ENCODE measurements around the gene RET. TPM values are rescaled to one million over a fixed set of nuclear protein-coding genes. Genes with fewer than 3 reads are reported as not detected.

RET gene
- total RNA-seq, 4 donors from 2014 or later, result 0.51 to 1.2 (median 0.62) TPM

DNA sequence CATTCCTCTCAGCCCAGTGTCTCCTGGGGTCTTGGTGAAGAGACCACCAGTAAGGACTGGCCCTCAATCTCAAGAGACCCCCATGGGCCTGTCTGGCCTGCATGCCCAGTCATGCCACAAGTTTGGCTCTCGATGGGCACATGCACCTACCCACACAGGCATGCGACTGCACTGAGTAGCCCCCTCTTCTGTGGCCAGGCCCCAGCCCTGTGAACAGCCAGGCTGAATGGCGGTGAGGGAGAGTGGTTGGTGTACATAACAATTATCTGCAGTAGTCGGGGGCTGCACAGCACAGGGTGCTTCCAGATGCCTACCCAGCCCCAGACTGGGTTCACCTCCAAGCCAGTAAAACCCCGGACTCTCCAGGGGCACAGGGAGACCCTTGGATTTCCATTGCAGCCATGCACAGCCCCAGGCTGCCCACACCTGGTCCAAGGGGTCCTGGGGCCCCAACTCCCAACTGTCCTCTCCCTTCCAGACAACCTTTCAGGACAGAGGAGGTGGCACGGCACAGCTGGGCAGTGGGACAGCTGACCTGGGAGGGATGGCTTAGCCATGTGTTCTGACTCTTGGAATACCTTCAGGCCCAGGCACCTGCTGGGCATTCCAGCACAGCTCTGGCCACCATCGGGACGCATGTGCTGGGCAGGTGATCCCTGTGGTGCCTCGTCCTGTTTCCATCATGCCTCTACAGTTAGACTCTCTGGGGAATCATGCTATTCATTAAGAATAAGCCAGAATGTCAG lies 40.3 kb downstream of the RET start:
- no peak for ATAC-seq
- TF ChIP-seq POLR2A (IDR thresholded peaks at IDR 0.05), result no peak
- TF ChIP-seq, protein P1, sequence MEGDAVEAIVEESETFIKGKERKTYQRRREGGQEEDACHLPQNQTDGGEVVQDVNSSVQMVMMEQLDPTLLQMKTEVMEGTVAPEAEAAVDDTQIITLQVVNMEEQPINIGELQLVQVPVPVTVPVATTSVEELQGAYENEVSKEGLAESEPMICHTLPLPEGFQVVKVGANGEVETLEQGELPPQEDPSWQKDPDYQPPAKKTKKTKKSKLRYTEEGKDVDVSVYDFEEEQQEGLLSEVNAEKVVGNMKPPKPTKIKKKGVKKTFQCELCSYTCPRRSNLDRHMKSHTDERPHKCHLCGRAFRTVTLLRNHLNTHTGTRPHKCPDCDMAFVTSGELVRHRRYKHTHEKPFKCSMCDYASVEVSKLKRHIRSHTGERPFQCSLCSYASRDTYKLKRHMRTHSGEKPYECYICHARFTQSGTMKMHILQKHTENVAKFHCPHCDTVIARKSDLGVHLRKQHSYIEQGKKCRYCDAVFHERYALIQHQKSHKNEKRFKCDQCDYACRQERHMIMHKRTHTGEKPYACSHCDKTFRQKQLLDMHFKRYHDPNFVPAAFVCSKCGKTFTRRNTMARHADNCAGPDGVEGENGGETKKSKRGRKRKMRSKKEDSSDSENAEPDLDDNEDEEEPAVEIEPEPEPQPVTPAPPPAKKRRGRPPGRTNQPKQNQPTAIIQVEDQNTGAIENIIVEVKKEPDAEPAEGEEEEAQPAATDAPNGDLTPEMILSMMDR (IDR thresholded peaks at IDR 0.05 in 4 of 5, conservative IDR thresholded peaks at IDR 0.05 in 1 of 5), result no peak
- Histone ChIP-seq H3K4me1 (no peaks in the 10 kb centered on the region), H3K27ac (no peak overlapping the region), H3K4me3 (no peak overlapping the region), H3K27me3 (no peaks in the 10 kb centered on the region), H3K36me3 (no peaks in the 10 kb centered on the region), H3K9me3 (no peaks in the 10 kb centered on the region)
- in situ Hi-C loops (cut with MboI; ENCODE audit: low sequenced_read_pairs in 4 of 4) (loop anchor here in 1 of 4 donors (25.0 kb wide), 2 partner anchors 255 to 355 kb away; no protein-coding TSS in a partner anchor), intact Hi-C loops (cut with DNase I; ENCODE audit: low total_unique reads) (no loop called here)
- DNase-seq, result no peak

DNA sequence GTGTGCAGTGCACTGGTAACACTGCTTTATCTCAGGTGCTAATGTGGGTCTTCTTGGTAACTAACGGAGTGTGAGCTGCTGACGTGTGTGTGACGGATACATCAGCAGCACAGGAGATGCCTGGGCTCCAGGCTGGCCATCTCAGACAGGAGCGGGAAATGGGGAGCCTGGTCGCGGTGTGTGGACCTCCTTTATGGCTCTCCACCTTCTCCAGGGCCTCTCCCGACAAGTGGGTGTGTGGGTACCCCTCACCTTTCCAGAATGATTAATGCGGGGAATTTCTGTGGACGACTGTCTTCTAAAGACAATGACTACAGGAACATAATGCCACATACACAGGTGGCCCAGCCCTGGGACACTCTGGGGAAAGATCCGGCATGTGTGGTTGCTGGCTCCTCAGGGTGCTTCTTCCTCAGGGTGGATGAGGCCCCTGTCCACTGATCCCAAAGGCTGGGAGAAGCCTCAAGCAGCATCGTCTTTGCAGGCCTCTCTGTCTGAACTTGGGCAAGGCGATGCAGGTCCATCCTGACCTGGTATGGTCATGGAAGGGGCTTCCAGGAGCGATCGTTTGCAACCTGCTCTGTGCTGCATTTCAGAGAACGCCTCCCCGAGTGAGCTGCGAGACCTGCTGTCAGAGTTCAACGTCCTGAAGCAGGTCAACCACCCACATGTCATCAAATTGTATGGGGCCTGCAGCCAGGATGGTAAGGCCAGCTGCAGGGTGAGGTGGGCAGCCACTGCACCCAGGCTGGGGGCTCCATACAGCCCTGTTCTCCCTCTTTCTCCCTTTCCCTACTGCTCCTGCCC lies 41.1 kb downstream of the RET start:
- intact Hi-C loops (cut with DNase I; ENCODE audit: low total_unique reads) (no loop called here), in situ Hi-C loops (cut with MboI; ENCODE audit: low sequenced_read_pairs in 4 of 4) (loop anchor here in 1 of 4 donors (25.0 kb wide), 2 partner anchors 256 to 356 kb away; no protein-coding TSS in a partner anchor)
- H3K4me1 ChIP-seq, result no peaks in the 10 kb centered on the region
- no peak overlapping the region for H3K4me3 ChIP-seq
- ATAC-seq (no peak), DNase-seq (no peak)
- no peaks in the 10 kb centered on the region for H3K36me3 ChIP-seq
- no peaks in the 10 kb centered on the region for H3K9me3 ChIP-seq
- no peaks in the 10 kb centered on the region for H3K27me3 ChIP-seq
- no peak overlapping the region for H3K27ac ChIP-seq
- TF ChIP-seq POLR2A (IDR thresholded peaks at IDR 0.05), result no peak
- TF ChIP-seq, protein P1 (IDR thresholded peaks at IDR 0.05 in 4 of 5, conservative IDR thresholded peaks at IDR 0.05 in 1 of 5), result no peak

DNA sequence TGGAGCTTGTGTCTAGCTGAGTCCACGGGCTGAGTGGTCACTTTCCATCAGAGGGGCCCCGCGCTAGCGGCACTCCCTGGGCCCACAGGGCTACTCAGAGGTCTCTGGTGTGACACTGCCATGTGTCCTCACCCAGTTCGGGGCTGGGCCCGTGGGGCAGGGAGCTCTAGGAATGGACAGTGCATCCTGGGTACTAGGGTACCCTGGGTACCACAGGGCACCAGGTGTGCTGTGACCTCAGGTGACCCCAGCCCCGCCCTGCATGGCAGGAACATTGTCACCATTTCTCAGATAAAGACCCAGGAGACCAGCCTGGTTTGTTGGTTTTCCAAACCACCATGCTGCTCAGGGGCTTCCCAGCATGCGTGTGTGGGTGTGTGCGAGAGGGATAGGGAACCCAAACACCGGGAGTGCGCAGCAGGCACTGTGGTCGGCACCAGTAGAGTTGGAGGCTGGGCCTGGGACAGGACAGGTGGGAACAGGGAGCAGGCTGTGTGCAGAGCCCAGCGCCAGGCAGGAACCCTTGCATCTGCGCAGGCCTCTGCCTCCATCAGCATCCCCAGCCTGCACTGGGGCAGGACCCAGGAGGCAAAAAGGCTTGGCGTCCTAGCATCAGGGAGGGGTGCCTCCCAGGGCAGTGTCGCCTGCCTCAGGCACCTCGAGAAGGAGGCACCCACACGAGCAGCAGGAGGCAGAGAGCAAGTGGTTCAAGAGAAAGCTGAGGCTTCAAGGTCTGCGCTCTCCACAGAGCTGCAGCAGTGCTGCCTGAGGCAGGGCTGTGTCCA lies 42.0 kb downstream of the RET start:
- intact Hi-C loops (cut with DNase I; ENCODE audit: low total_unique reads) (no loop called here), in situ Hi-C loops (cut with MboI; ENCODE audit: low sequenced_read_pairs in 4 of 4) (loop anchor here in 1 of 4 donors (25.0 kb wide), 2 partner anchors 257 to 357 kb away; no protein-coding TSS in a partner anchor)
- no peaks in the 10 kb centered on the region for H3K9me3 ChIP-seq
- DNase-seq (no peak), ATAC-seq (no peak)
- TF ChIP-seq, protein P1 (IDR thresholded peaks at IDR 0.05 in 4 of 5, conservative IDR thresholded peaks at IDR 0.05 in 1 of 5), result no peak
- no peak for TF ChIP-seq POLR2A (IDR thresholded peaks at IDR 0.05)
- no peaks in the 10 kb centered on the region for H3K27me3 ChIP-seq
- H3K4me1 ChIP-seq, result no peaks in the 10 kb centered on the region
- H3K36me3 ChIP-seq, result no peaks in the 10 kb centered on the region
- no peak overlapping the region for H3K4me3 ChIP-seq
- no peak overlapping the region for H3K27ac ChIP-seq

DNA sequence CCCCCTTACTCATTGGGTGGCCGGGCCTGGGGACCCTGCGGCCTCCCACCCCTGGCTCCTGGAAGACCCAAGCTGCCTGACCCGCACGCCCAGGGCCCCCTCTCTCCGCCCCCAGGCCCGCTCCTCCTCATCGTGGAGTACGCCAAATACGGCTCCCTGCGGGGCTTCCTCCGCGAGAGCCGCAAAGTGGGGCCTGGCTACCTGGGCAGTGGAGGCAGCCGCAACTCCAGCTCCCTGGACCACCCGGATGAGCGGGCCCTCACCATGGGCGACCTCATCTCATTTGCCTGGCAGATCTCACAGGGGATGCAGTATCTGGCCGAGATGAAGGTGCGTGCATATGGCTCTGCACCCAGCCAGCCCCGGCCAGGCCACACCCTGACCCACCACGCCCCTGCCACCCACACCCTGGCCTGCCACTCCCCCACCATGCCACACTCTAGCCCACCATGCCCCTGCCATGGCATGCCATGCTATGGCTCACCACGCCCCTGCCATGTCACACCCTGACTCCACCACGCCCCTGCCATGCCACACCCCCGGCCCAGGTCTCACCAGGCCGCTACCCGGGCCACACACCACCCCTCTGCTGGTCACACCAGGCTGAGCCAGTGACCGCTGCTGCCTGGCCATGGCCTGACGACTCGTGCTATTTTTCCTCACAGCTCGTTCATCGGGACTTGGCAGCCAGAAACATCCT lies 42.7 kb downstream of the RET start:
- DNase-seq (no peak), ATAC-seq (no peak)
- no peaks in the 10 kb centered on the region for H3K4me1 ChIP-seq
- in situ Hi-C loops (cut with MboI; ENCODE audit: low sequenced_read_pairs in 4 of 4), result loop anchor here in 1 of 4 donors (25.0 kb wide), 2 partner anchors 257 to 357 kb away; no protein-coding TSS in a partner anchor
- no peaks in the 10 kb centered on the region for H3K27me3 ChIP-seq
- H3K9me3 ChIP-seq, result no peaks in the 10 kb centered on the region
- TF ChIP-seq POLR2A (IDR thresholded peaks at IDR 0.05), result no peak
- TF ChIP-seq, protein P1 (IDR thresholded peaks at IDR 0.05 in 4 of 5, conservative IDR thresholded peaks at IDR 0.05 in 1 of 5), result no peak
- no peak overlapping the region for H3K4me3 ChIP-seq
- H3K27ac ChIP-seq, result no peak overlapping the region
- intact Hi-C loops (cut with DNase I; ENCODE audit: low total_unique reads), result no loop called here
- H3K36me3 ChIP-seq, result no peaks in the 10 kb centered on the region
